ENCODE data around the gene SPATA20.

DNA sequence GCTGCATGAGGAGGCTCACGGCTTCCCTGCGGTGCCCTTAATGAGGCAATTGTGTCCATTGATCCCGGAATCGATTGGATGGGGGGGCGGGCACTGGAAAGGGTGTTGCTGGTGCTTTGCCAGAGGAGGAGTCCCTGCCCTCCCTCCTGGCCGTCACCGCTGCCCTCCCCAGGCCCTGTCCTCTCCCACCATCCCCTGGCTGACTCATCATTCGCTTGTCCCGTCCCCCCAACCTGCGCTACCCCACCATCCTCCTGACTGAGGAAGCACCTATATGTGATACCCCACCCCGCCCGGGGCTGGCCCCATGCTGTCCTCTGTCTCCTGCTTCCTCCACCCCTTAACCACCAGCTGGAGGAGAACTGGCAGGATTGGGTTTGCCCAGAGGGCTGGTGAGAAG, 34.3 kb downstream of the SPATA20 start:
- TF ChIP-seq CEBPB (IDR thresholded peaks at IDR 0.05) (no peak), NFIC (IDR thresholded peaks at IDR 0.05) (no peak), RAD21 (IDR thresholded peaks at IDR 0.05; ENCODE audit: low read depth) (no peak), TAF1 (IDR thresholded peaks at IDR 0.05; ENCODE audit: low read depth) (no peak), EP300 (IDR thresholded peaks at IDR 0.05; ENCODE audit: borderline replicate concordance) (no peak), CREB1 (IDR thresholded peaks at IDR 0.05; ENCODE audit: low read depth) (no peak), EGR1 (IDR thresholded peaks at IDR 0.05) (no peak), ZBTB7A (IDR thresholded peaks at IDR 0.05; ENCODE audit: low read depth) (no peak), FOXM1 (IDR thresholded peaks at IDR 0.05; ENCODE audit: borderline replicate concordance, low read depth) (no peak)
- TF ChIP-seq, protein P1, sequence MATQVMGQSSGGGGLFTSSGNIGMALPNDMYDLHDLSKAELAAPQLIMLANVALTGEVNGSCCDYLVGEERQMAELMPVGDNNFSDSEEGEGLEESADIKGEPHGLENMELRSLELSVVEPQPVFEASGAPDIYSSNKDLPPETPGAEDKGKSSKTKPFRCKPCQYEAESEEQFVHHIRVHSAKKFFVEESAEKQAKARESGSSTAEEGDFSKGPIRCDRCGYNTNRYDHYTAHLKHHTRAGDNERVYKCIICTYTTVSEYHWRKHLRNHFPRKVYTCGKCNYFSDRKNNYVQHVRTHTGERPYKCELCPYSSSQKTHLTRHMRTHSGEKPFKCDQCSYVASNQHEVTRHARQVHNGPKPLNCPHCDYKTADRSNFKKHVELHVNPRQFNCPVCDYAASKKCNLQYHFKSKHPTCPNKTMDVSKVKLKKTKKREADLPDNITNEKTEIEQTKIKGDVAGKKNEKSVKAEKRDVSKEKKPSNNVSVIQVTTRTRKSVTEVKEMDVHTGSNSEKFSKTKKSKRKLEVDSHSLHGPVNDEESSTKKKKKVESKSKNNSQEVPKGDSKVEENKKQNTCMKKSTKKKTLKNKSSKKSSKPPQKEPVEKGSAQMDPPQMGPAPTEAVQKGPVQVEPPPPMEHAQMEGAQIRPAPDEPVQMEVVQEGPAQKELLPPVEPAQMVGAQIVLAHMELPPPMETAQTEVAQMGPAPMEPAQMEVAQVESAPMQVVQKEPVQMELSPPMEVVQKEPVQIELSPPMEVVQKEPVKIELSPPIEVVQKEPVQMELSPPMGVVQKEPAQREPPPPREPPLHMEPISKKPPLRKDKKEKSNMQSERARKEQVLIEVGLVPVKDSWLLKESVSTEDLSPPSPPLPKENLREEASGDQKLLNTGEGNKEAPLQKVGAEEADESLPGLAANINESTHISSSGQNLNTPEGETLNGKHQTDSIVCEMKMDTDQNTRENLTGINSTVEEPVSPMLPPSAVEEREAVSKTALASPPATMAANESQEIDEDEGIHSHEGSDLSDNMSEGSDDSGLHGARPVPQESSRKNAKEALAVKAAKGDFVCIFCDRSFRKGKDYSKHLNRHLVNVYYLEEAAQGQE (IDR thresholded peaks at IDR 0.05; ENCODE audit: low read depth) = no peak
- TF ChIP-seq, protein P2, sequence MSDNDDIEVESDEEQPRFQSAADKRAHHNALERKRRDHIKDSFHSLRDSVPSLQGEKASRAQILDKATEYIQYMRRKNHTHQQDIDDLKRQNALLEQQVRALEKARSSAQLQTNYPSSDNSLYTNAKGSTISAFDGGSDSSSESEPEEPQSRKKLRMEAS (IDR thresholded peaks at IDR 0.05) = no peak
